ENCODE data around the gene B3GALT4.
A peak's percentile ranks its signal among the peaks of the same experiment; 100 is the strongest.

B3GALT4 gene

DNA sequence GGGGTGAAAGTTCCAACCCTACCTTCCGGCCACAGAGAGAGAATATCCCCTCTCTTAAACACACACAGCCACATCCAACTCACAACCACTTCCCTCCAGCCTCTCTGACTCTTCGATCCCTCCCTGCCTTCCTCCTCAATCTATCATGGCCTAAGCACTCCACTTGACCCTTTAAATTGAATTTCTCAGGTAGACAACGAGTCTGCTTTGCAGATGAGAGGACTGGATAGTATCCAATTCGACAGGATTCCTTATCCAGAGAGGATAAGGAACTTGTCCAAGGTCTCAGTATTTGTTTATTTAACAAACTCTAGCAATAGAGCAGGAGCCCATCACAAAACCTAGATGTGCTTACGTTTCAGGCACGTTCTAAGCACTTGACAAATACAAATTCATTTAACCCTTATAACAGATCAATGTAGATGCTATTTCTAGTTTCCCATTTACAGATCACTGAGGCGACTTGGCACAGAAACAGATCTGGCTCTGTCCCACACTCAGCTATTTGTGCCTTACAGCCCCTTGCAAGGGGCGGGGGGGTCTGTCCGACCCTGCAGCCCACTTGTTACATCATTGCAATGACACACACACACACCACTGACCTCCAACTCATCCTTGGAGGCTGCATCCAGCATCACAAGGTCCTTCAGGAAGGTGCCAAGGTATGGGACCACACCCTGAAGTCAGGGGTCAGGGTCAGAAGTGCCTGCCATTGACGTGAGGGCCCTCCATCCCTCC, 17.3 kb downstream of the B3GALT4 start:
- Histone ChIP-seq H3K9me3 (ENCODE audit: control insufficient read depth, low read length) (no peaks in the 10 kb centered on the region), H3K4me3 (ENCODE audit: extremely low read depth, insufficient read depth, low read length, poor library complexity, severe bottlenecking) (no peak overlapping the region), H3K27ac (ENCODE audit: low read depth, low read length, severe bottlenecking) (no peak overlapping the region), H3K4me1 (ENCODE audit: control insufficient read depth, insufficient read depth, low read length, poor library complexity, severe bottlenecking) (peaks cover 14% of the 10 kb centered on the region), H3K36me3 (ENCODE audit: control insufficient read depth, insufficient read depth, low read length) (peaks cover 56% of the 10 kb centered on the region)
- WGBS, 2 experiments (ENCODE audit: insufficient coverage in 2 of 2), result 92 to 93% methylated on average over 7 to 10 of the region's 10 CpGs

DNA sequence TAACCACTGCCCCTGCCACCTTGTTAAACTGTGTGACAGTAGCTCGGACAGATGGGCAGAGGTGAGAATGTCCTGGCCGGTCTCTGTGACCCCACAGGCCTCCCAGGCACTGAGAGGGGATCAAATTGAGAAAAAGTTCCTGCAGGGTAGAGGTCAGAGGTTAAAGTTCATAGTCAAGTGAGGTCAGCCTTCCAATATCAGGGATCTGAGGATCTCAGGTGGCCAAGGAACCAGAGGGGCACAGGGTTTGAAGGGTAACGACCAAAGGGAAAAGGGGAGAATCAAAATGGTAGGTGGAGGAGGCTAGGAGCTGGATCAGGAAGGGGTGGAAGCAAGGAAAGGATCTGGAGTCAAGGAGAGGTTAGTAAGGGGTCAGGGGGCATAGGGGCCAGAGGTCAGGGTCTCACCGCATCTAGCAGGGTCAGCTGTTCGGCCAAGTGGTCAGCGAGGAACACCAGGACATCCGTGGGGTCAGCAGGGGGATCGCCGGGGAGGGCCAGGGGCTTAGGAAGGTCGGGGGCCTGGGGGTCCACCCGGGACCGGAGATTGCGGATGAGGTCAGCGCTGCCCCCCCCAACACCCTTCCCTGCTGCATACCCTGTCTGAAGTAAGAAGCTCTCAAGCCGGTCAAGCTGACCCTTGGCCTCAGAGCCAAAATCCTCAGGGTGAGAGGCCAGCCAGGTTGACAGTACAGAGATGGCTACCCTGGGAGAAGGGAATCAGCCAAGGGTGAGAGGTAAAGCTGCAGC, 18.9 kb downstream of the B3GALT4 start:
- Histone ChIP-seq H3K27ac (ENCODE audit: low read depth, low read length, severe bottlenecking) (no peak overlapping the region), H3K36me3 (ENCODE audit: control insufficient read depth, insufficient read depth, low read length) (peaks cover 52% of the 10 kb centered on the region), H3K4me1 (ENCODE audit: control insufficient read depth, insufficient read depth, low read length, poor library complexity, severe bottlenecking) (peaks cover 6% of the 10 kb centered on the region), H3K4me3 (ENCODE audit: extremely low read depth, insufficient read depth, low read length, poor library complexity, severe bottlenecking) (no peak overlapping the region), H3K9me3 (ENCODE audit: control insufficient read depth, low read length) (no peaks in the 10 kb centered on the region)
- 91 to 95% methylated on average over 8 of the region's 15 CpGs for WGBS, 2 experiments (ENCODE audit: insufficient coverage in 2 of 2)

DNA sequence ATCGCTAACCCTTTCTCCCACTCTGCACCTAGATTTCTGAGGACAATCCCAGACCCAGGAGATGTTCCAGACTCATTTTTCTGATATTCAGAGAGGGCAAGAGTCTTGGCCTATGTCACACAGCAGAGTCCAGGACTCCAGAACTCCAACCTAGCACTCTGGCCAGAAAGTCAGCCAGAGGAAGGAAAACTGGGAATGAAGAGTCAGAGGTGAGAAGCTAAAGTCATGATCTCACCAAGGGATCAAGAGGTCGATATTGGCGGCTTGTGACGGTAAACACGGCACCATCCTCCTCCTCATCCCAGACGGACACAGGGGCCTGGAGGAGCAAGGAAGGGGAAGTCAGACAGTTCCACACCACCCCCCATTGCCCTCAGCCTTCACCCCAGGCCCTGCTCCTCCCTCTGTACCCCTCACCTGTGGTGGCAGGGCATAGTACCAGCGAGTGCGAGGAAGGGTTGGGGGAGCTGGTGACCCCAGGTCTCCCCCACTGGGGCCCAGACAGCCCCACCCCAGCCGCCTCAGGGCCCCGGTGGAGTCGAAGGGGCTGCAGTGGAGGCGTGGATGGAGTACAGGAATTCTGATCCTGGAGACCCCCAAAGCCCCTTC, 20.0 kb downstream of the B3GALT4 start:
- H3K9me3 ChIP-seq (ENCODE audit: control insufficient read depth, low read length), result no peaks in the 10 kb centered on the region
- H3K36me3 ChIP-seq (ENCODE audit: control insufficient read depth, insufficient read depth, low read length), result peaks cover 48% of the 10 kb centered on the region
- H3K4me3 ChIP-seq (ENCODE audit: extremely low read depth, insufficient read depth, low read length, poor library complexity, severe bottlenecking), result peak overlapping the region; percentile 67
- H3K27ac ChIP-seq (ENCODE audit: low read depth, low read length, severe bottlenecking), result peak overlapping the region; percentile 67
- peaks cover 5% of the 10 kb centered on the region for H3K4me1 ChIP-seq (ENCODE audit: control insufficient read depth, insufficient read depth, low read length, poor library complexity, severe bottlenecking)
- 78 to 82% methylated on average over 2 to 4 of the region's 12 CpGs for WGBS, 2 experiments (ENCODE audit: insufficient coverage in 2 of 2)

DNA sequence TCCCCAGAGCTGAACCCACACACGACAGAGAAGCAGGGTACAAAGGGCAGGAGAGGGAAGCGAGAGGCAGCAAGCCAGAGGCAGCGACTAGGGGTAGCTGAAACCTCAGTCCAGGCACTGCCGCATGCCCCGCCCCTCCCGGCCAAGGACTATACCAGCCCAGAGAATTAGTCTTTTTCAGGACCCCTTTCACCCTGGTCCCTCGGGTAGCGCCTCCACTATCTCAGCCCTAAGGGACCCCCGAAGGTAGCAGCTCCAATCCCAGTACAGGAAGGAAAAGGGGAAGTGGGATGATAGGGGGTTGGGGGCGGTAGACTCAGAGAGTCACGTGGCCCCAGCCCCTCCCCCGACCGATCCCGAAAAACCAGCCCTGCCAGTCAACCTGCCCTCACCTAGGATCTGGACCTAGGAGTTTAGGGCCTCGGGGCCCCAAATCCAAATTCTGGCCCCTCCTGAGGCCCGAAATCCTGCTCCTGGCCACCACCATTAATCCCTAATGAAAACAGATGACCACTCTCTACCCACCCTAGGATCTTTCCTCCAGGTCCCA, 20.6 kb downstream of the B3GALT4 start:
- Histone ChIP-seq H3K27ac (ENCODE audit: low read depth, low read length, severe bottlenecking) (peak overlapping the region; percentile 67), H3K4me1 (ENCODE audit: control insufficient read depth, insufficient read depth, low read length, poor library complexity, severe bottlenecking) (peaks cover 5% of the 10 kb centered on the region), H3K4me3 (ENCODE audit: extremely low read depth, insufficient read depth, low read length, poor library complexity, severe bottlenecking) (peak overlapping the region; percentile 67), H3K9me3 (ENCODE audit: control insufficient read depth, low read length) (no peaks in the 10 kb centered on the region), H3K36me3 (ENCODE audit: control insufficient read depth, insufficient read depth, low read length) (peaks cover 44% of the 10 kb centered on the region)
- 0 to 3% methylated on average over 3 to 11 of the region's 16 CpGs for WGBS, 2 experiments (ENCODE audit: insufficient coverage in 2 of 2)

DNA sequence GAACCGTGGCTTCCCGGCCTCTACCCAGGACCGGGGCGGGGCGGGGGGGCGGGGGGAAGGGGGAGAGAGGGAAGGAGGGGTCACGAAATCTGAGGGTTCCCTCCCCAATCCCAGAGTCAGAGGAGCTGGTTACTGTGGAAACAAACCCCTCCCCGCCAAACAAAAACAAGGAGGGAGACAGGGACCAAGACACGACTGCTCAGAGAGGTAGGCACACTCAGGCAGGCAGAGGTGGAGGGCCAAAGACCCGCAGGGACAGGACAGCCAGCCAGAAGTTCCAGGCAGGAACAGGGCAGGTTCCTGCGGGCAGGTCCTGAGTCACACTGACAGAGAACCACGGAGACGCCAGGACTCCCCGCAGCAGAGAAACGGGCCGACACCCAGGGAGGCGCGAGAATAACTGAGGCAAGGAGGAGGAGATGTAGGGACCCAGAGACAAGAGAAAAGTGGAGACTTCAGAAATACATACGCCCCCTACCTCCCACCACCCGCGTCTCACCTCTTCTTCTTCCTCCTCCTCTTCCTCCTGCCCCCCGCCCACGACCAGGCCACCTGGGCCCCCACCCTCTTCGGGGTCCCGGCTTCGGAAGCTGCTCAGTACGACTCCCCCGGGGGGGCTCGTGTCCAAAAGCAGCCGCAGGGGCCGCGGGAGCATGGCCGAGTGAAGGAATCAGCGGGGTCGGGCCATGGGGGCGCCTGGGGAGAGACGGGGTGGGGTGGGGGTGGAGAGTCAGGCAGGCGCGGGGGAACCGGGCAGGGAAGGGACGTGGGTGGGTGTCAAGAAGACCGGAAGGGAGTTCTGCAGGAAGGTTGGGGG, 21.2 kb downstream of the B3GALT4 start:
- Histone ChIP-seq H3K27ac (ENCODE audit: low read depth, low read length, severe bottlenecking) (peak overlapping the region; percentile 94), H3K9me3 (ENCODE audit: control insufficient read depth, low read length) (no peaks in the 10 kb centered on the region), H3K36me3 (ENCODE audit: control insufficient read depth, insufficient read depth, low read length) (peaks cover 37% of the 10 kb centered on the region), H3K4me1 (ENCODE audit: control insufficient read depth, insufficient read depth, low read length, poor library complexity, severe bottlenecking) (peaks cover 5% of the 10 kb centered on the region), H3K4me3 (ENCODE audit: extremely low read depth, insufficient read depth, low read length, poor library complexity, severe bottlenecking) (peak overlapping the region; percentile 67)
- 0% methylated on average over 11 to 17 of the region's 42 CpGs for WGBS, 2 experiments (ENCODE audit: insufficient coverage in 2 of 2)

DNA sequence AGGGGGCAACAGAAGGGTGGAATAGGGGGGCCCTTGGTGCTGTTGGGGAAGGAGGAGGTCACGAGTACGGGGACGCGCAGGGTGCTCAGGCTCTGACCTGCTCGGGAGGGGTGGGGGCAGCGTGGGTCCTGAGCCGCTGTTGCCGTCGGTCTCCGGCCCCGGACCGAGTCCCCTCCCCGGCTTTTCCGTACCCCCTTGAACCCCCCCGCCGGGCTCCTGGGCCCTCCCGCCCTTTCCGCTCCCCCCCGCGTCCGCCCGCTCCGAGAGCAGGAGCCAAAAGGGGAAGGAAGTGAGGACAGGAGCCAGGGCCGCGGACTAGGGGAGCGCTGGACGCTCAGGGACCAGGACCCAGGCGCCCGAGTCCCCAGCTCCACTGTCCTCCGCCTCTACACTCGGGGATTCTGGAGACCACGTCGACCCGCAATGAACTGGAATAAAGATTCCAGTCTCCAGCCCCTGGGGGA, 21.9 kb downstream of the B3GALT4 start, which contains the start of gene RGL2:
Gene RGL2 (minus strand): TSS at position 170 of the 464 bp plus-strand sequence. CDS start 332 bp downstream, outside the sequence.
- peak within 1 kb of the TSS; percentile 94 for H3K27ac ChIP-seq (ENCODE audit: low read depth, low read length, severe bottlenecking)
- H3K4me3 ChIP-seq (ENCODE audit: extremely low read depth, insufficient read depth, low read length, poor library complexity, severe bottlenecking), result peak within 1 kb of the TSS; percentile 67
- H3K9me3 ChIP-seq (ENCODE audit: control insufficient read depth, low read length), result no peaks in the 10 kb centered on the region
- peaks cover 5% of the 10 kb centered on the region for H3K4me1 ChIP-seq (ENCODE audit: control insufficient read depth, insufficient read depth, low read length, poor library complexity, severe bottlenecking)
- 0 to 1% methylated on average over 10 to 12 of the region's 34 CpGs for WGBS, 2 experiments (ENCODE audit: insufficient coverage in 2 of 2)
- peaks cover 30% of the 10 kb centered on the region for H3K36me3 ChIP-seq (ENCODE audit: control insufficient read depth, insufficient read depth, low read length)

DNA sequence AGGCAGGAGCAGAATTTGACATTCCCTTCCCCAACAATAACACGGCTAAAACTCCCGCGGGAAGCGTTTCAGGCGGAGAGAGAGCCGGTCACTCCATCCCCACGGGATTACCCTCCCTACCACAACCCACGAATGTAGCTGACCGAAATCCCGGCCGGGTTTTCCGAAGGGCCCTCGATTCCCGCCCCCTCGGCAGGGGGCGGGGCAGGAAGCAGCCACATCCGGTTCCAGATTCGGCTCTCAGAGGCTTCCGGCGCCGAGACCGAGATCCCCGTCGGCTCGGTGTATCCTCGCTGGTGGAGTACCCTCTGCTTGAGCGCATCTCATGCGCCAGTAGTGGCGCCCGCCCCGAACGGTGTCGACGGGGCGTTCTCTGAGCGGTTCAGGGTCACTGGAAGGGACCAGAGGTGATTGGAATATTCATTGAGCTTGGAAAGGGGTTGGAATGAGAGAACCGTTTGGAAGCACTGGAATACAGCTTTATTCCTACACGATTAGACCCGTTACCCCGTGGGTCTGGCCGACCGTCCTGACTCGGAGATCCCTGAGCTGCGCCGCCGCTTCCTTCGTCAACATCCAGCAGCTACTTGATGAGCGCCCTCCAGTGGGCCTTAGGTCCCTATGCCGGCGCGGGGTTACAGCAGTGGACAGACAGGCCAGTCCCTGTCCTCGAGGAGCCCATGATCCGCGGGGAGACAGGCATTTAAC, 22.5 kb downstream of the B3GALT4 start:
- peaks cover 5% of the 10 kb centered on the region for H3K4me1 ChIP-seq (ENCODE audit: control insufficient read depth, insufficient read depth, low read length, poor library complexity, severe bottlenecking)
- no peaks in the 10 kb centered on the region for H3K9me3 ChIP-seq (ENCODE audit: control insufficient read depth, low read length)
- 0 to 1% methylated on average over 45 to 49 of the region's 54 CpGs for WGBS, 2 experiments (ENCODE audit: insufficient coverage in 2 of 2)
- peaks cover 26% of the 10 kb centered on the region for H3K36me3 ChIP-seq (ENCODE audit: control insufficient read depth, insufficient read depth, low read length)
- peak overlapping the region; percentile 67 for H3K4me3 ChIP-seq (ENCODE audit: extremely low read depth, insufficient read depth, low read length, poor library complexity, severe bottlenecking)
- peak overlapping the region; percentile 94 for H3K27ac ChIP-seq (ENCODE audit: low read depth, low read length, severe bottlenecking)

DNA sequence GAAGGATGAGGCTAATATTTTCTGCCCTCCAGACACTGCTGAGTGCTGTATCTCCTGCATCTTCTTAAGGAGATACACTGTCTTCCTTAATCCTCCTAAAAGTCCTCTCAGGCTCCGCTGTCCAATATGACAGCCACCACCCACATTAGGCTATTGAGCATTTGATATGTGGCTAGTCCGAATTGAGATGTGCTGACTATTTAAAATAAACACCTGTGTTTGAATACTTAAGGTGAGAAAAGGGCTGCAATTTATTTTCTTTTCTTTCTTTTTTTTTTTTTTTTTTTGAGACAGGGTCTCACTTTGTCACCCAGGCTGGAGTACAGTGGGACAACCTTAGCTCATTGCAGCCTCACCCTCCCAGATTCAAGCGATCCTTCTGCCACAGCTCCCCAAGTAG, 25.0 kb downstream of the B3GALT4 start:
- peaks cover 9% of the 10 kb centered on the region for H3K36me3 ChIP-seq (ENCODE audit: control insufficient read depth, insufficient read depth, low read length)
- no peak overlapping the region for H3K4me3 ChIP-seq (ENCODE audit: extremely low read depth, insufficient read depth, low read length, poor library complexity, severe bottlenecking)
- H3K9me3 ChIP-seq (ENCODE audit: control insufficient read depth, low read length), result no peaks in the 10 kb centered on the region
- peaks cover 4% of the 10 kb centered on the region for H3K4me1 ChIP-seq (ENCODE audit: control insufficient read depth, insufficient read depth, low read length, poor library complexity, severe bottlenecking)
- H3K27ac ChIP-seq (ENCODE audit: low read depth, low read length, severe bottlenecking), result no peak overlapping the region
- WGBS, 2 experiments (ENCODE audit: insufficient coverage in 2 of 2), result no CpG with 5 or more reads among the region's 3 CpGs

DNA sequence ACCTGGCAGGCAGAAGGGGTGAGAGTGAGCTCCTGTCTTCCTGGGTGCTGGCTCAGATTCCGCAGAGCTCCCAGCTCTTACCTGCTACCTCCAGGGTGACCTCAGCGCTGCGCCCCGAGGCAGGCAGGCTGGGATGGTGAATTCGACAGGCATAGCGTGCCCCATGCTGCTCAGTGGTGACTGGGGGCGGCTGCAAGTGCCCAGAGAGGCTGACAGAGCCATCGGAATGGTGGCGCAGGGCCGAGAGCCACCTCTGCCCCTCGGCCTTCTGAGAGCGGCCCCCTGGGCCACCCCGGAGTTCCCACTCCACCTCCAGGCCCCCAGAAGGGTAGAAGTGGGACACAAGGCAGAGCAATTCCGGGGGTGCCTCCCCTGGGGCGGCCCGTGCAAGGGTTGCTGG, 27.3 kb downstream of the B3GALT4 start:
- no peak overlapping the region for H3K27ac ChIP-seq (ENCODE audit: low read depth, low read length, severe bottlenecking)
- 93 to 95% methylated on average over 14 to 16 of the region's 16 CpGs for WGBS, 2 experiments (ENCODE audit: insufficient coverage in 2 of 2)
- no peak overlapping the region for H3K4me3 ChIP-seq (ENCODE audit: extremely low read depth, insufficient read depth, low read length, poor library complexity, severe bottlenecking)
- no peaks in the 10 kb centered on the region for H3K4me1 ChIP-seq (ENCODE audit: control insufficient read depth, insufficient read depth, low read length, poor library complexity, severe bottlenecking)
- no peaks in the 10 kb centered on the region for H3K9me3 ChIP-seq (ENCODE audit: control insufficient read depth, low read length)
- H3K36me3 ChIP-seq (ENCODE audit: control insufficient read depth, insufficient read depth, low read length), result peaks cover 9% of the 10 kb centered on the region

Data from mesodermal cell (in vitro differentiated cells).